KOPT-K1 (cell line): Measurements from ENCODE around the gene NBEA.
"Not testable (repeated sequence)": the region's sequence is repeated elsewhere in the genome, so short reads cannot be mapped to it uniquely, and the experiment has no call there.

Experiments
- H3K27ac ChIP-seq: fragments of 200-600 bp; sonication (generic); 2 replicates; pipeline ENCODE4 v1.5.1; 2016; ENCODE audit warnings: antibody characterized with exemption, mild to moderate bottlenecking, low read depth, low read length; ENCODE audit not compliant: poor library complexity, severe bottlenecking
- H3K36me3 ChIP-seq: fragments of 200-600 bp; sonication (generic); 2 replicates; pipeline ENCODE4 v1.5.1; 2017; ENCODE audit warnings: antibody characterized with exemption, mild to moderate bottlenecking, low read length, moderate library complexity; ENCODE audit not compliant: insufficient read depth
- H3K9me3 ChIP-seq: fragments of 200-600 bp; sonication (generic); 2 replicates; pipeline ENCODE4 v1.5.1; 2017; ENCODE audit warnings: antibody characterized with exemption, low read length, mild to moderate bottlenecking; ENCODE audit not compliant: insufficient read depth, poor library complexity, severe bottlenecking

The NBEA gene

DNA sequence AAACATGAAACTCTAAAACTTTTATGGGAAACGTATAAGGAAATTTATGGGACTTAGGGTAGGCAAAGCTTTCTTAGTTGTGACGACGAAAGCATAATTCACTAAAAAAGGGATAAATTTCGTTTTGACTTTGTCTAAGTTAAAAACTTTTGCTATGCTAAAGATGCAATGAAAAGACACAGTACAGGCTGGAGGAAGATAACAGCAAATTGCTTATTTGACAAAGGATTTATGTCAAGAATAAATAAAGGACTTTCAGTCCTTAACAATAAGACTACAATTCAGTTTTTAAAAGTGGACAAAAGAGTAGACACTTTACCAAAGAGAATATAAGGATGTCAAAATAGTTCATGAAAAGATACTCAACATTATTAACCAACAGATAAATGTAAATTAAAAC lies 150.2 kb downstream of the NBEA start:
- no peak overlapping the region for H3K27ac ChIP-seq
- H3K9me3 ChIP-seq: no peaks in the 10 kb centered on the region

DNA sequence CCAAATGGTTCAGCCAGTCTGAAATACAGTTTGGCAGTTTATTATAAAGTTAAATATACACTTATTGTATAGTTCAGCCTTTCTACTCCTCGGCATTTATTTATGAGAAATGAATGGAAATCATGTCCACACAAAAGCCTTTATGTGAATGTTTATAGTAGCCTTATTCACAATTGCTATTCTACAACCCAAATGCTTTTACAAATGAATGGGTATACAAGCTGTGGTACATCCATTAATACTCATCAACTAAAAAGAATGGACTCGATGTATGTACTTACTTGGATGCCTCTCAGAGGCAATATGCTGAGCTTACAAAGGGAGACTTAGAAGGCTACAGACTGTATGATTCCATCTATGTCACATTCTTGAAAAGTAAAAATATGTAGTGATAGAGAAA lies 150.7 kb downstream of the NBEA start:
- H3K36me3 ChIP-seq: no peaks in the 10 kb centered on the region
- H3K9me3 ChIP-seq: no peaks in the 10 kb centered on the region
- H3K27ac ChIP-seq: no peak overlapping the region

More for the DNA sequence above, 150.2 kb downstream of the NBEA start:
- no peaks in the 10 kb centered on the region for H3K36me3 ChIP-seq

DNA sequence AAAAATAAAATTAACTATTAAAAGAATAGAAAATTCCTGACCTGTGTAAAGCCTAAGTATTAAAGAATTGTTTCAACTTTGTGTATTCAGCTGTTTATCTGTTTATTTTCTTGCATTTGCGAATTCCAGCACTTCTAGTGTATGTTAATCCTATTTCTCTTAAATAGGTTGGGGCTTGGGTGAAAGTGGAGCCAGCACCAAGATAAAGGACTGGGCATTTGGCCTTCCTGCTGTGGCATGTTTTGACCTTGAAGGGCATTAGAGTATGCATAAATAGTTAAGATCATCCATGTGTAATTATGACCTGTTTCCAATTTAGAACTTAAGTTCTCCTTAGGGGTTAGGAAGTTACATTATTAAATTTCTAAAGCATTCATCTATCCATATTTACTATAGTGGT lies 151.3 kb downstream of the NBEA start:
- H3K36me3 ChIP-seq: no peaks in the 10 kb centered on the region
- H3K9me3 ChIP-seq: no peaks in the 10 kb centered on the region
- no peak overlapping the region for H3K27ac ChIP-seq

DNA sequence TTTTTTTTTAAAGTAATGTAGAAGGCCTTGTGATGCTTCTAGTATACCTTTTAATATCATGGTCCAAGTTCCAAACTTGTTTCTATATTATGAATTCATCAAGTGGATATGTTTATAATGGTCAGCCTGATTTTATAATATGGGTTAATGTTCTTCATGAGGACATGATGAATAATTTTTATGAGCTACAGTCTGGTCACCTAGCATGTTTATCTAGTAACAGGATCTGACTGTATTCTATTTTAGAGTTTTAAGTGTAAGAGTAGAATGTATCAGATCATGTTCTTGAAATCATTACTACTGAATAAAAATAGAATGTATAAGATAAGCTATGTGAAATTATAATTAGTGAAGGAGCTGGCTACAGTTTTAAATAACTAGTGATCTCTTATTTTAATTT lies 164.7 kb downstream of the NBEA start:
- not testable (repeated sequence) for H3K9me3 ChIP-seq, H3K36me3 ChIP-seq, H3K27ac ChIP-seq

DNA sequence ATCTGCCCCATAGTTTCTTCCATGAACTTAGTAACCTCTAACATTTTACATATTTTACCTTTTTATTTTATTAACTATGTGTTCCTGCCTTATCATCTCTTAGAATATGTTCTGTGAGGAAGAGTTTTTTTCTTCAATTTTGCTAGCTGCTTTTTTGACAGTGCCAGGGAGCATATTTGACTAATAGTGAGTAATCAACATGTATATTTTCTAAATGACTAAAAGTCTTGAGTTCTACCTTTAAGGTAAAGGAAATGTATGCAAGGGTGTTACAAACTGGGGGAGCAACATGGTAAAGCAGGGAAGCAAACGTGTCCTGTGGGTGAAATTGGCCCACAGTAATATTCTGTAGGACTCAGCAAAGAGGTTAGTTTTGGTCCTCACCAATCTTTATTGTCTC lies 165.5 kb downstream of the NBEA start:
- no peaks in the 10 kb centered on the region for H3K36me3 ChIP-seq
- H3K27ac ChIP-seq: no peak overlapping the region
- no peaks in the 10 kb centered on the region for H3K9me3 ChIP-seq

DNA sequence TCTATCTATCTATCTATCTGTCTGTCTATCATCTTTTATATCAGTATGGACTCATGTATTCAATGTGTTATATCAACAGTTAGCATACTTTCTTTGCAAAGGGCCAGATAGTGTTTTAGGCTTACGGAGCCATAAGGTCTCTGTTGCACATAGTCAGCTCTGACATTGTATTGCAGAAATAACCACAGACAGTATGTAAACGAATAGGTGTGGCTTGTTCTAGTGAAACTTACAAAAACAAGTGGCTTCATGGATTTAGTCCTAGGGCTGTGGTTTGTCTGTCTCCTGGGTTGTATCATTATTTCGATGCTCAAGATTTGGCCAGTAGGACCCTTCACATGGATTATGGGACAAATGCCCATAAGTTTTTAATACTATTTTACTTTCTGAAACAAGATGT lies 171.5 kb downstream of the NBEA start:
- not testable (repeated sequence) for H3K36me3 ChIP-seq, H3K27ac ChIP-seq, H3K9me3 ChIP-seq

DNA sequence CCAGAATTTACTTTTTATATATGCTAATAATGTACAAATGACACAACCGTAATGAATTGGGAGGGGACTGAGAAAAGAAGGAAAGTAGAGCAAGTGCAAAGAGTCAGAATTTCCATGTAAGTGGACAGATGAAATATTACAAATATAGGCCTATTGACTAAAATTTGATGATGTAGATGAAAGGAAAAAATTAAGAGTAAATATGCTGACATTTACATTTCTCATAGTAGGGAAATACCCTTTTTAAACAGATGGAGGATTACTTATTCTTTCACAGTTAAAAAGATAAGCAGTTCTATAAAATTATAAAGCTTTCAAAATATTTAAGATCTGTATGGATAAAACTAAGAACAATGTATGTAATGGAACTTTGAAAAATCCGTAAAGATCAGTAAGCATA lies 185.4 kb downstream of the NBEA start:
- H3K36me3 ChIP-seq: no peaks in the 10 kb centered on the region
- H3K9me3 ChIP-seq: no peaks in the 10 kb centered on the region
- no peak overlapping the region for H3K27ac ChIP-seq

DNA sequence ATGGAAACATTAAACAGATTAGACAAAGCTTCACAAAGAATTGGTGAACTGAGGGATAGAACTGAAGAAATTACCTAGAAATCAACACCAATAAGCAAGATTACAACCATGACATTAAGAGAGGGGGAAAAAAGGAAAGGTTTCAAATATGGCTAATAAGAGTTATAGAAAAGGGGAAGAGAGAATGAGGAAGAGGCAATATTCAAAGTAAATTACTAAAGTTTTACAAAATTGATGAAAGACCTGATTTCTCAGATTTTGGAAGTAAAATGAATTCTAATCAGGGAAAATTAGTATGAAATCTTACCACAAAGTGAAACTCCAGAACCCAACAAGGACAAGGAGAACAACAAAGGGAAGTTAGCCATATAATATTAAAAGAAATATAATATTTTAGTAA lies 187.4 kb downstream of the NBEA start:
- no peaks in the 10 kb centered on the region for H3K36me3 ChIP-seq
- H3K27ac ChIP-seq: no peak overlapping the region
- no peaks in the 10 kb centered on the region for H3K9me3 ChIP-seq

DNA sequence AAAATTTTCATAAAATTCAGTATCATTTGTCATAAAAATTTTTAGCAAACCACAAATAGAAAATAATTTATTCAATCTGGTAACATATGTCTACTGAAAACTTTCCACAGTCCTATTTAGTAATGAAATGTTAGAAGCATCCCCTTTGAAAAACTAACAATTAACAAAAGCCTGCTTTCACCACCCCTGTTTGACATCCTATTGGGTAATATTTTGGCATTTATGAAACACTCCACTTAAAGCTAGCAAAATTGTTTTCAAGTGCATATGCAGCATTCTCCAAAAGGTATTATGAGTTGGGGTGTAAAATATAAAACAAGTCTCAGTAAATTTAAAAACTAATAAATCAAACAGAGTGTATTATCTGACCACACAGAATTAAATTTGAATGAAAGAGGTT lies 189.4 kb downstream of the NBEA start:
- Histone ChIP-seq H3K27ac (no peak overlapping the region), H3K9me3 (no peaks in the 10 kb centered on the region), H3K36me3 (no peaks in the 10 kb centered on the region)

DNA sequence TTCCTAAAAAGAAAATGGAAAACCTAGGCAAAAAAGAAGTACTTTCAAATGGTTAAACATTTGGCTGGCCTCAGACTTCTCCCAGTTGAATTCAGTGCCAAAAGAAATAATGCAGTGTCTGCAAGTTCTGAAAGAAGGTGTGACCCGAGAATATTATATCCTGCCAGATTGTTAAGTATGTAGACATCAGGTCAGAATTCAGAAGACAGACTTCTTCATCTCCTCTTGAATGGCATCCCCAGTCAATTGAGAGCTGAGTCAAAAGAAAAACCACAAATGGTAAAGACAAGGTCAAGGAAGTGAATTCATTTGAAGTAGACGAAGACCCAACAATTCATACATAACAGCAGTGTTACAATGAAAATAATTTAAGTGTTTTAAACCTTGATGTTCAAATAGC lies 194.5 kb downstream of the NBEA start:
- Histone ChIP-seq H3K36me3 (no peaks in the 10 kb centered on the region), H3K27ac (no peak overlapping the region), H3K9me3 (no peaks in the 10 kb centered on the region)

DNA sequence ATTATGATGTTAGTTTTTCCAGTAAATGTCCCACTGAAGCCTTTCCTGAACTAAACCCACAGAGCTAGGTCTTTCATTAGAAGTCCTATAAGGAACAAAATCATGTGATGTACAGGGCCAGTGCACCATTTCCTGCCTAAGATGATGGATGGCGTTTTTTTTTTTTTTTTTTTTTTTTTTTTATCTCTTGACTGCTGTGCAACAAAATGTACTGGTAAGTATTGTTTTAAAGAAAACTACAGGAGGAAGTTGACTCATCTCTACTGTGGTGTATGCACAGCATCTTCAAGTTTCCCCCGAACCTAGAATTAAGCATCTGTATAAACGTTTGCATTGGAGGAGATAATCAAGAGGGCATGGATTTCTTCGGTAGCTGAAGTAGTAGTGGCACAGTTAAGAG lies 197.5 kb downstream of the NBEA start:
- H3K9me3 ChIP-seq: no peaks in the 10 kb centered on the region
- H3K27ac ChIP-seq: no peak overlapping the region
- H3K36me3 ChIP-seq: no peaks in the 10 kb centered on the region

DNA sequence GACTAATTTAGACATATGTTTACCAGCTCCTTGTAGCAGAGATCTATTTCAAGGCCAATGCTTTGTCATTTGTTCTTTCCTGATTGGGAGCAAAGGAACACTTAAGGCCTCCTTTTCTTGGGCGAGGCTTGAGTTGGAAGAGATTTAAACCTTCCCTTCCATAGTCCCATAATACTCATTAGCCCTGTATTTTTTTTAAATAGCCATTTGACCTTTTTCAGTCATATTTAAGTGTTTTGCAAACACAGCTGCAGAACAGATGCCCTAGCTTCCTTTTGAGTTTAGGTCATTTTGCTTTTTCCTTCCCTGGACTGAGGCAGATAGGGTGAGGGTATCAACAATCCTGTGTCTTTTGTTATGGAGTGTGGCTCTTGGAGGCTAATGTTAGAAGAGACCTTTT lies 198.3 kb downstream of the NBEA start:
- Histone ChIP-seq H3K27ac (no peak overlapping the region), H3K36me3 (no peaks in the 10 kb centered on the region), H3K9me3 (no peaks in the 10 kb centered on the region)

DNA sequence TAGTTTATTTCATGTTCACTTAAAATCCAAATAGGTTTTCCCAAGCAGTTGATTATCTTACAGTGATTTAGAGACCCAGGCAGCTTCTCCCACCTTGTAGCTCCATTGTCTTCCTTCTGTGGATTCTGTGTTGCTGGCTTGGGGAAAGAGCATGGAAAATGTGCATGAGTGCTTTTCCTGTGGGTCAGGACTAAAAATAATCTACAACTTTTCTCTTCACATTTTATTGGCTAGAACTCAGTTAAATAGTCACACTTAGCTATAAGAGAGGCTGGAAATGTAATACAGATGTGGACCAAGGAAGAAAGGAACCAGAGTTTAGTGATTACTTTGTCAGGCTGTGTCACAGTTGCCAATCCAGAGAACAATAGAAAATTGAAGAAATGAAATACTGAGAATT lies 198.8 kb downstream of the NBEA start:
- Histone ChIP-seq H3K9me3 (no peaks in the 10 kb centered on the region), H3K27ac (no peak overlapping the region), H3K36me3 (no peaks in the 10 kb centered on the region)

DNA sequence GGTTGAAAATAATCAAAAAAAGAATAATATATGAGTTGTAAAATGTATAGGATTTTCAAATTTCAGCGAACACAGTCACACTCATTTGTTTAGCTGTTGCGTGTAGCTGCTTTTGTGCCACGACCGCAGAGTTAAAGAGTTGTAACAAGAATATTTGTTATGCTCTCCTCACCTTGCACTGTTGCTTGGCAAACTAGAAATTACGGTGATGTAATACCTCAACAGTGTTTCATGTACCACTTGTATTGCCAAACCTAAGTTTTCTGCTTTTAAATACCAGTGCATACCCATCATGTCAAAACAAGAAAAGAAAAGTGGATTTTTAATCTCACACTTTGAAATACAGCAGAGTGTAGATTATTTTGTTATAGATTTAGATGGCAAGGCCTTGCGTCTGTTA lies 201.1 kb downstream of the NBEA start:
- Histone ChIP-seq H3K27ac (no peak overlapping the region), H3K9me3 (no peaks in the 10 kb centered on the region), H3K36me3 (no peaks in the 10 kb centered on the region)

DNA sequence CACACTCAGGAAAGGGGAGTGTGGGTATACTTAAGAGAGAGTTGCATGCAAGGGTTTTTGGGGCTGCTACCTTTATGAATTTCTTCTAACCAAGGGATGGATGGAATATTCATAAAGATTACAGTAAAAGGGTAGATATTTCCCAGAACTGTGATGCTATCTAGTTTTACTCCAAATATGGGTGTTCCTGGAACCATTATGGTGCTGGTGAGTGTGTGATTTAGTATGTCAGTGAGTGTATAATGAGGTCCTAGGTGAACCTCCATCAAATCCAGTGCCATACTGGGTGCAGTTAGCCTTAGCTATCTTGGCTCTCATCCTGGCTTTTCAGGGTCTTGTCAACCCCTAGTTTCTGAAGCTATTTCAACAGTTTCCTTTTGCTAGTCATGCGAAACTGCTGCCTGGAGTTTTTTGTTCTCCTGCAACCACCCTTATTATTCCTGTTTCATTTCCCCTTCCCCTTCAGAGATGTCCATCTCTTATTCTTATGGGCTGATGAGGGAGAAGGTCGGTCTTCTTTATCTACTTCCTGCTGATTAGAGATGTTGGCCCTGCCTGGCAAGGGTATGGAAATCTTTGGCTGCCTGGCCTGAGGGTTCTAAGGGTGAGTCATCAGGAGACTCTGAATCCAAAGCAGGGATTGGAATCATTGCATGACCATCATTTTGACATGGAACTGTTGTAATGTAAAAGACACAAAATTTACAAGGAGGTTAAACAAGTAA lies 202.3 kb downstream of the NBEA start:
- no peaks in the 10 kb centered on the region for H3K9me3 ChIP-seq
- no peak overlapping the region for H3K27ac ChIP-seq
- H3K36me3 ChIP-seq: no peaks in the 10 kb centered on the region

DNA sequence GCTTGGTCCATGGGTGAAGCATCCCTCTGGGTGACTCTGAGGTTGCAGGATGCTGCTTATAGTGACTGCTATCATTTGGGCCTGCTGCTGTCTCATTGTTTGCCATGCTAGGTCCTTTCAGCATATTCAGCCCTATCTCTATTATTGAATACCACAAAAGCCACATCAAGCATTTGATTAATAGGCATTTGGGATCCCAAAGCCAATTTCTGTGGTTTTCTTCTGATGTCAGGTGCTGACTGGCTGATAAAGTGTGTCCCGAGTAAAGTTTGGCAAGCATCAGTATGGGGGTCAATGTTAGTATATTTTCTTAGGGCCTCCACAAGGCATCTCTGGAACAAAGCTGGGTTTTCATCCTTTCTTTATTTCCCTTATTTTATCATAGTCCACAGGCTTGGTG lies 204.6 kb downstream of the NBEA start:
- Histone ChIP-seq H3K36me3 (no peaks in the 10 kb centered on the region), H3K9me3 (no peaks in the 10 kb centered on the region), H3K27ac (no peak overlapping the region)
